ENCODE measurements around the gene HHAT.

DNA sequence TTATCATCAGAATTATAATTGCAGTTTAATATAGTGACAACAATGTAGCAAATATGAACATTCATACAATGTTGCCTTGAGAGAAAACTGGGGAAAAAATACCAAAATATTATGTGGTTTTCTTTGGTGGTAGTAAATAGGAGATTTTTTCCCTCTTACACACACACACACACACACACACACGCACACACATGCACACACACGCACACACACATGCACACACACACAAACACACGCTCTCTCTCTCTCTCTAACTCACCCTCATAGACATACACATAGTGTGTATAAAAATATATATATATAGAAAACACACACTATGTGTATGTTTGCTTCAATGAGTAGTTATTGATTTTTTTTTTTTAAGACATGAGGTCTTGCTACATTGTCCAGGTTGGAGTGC lies 211.6 kb downstream of the HHAT start:
- no peak for TF ChIP-seq POLR2A (IDR thresholded peaks at IDR 0.05; ENCODE audit: low read depth, low read length)
- TF ChIP-seq, protein P1, sequence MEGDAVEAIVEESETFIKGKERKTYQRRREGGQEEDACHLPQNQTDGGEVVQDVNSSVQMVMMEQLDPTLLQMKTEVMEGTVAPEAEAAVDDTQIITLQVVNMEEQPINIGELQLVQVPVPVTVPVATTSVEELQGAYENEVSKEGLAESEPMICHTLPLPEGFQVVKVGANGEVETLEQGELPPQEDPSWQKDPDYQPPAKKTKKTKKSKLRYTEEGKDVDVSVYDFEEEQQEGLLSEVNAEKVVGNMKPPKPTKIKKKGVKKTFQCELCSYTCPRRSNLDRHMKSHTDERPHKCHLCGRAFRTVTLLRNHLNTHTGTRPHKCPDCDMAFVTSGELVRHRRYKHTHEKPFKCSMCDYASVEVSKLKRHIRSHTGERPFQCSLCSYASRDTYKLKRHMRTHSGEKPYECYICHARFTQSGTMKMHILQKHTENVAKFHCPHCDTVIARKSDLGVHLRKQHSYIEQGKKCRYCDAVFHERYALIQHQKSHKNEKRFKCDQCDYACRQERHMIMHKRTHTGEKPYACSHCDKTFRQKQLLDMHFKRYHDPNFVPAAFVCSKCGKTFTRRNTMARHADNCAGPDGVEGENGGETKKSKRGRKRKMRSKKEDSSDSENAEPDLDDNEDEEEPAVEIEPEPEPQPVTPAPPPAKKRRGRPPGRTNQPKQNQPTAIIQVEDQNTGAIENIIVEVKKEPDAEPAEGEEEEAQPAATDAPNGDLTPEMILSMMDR (IDR thresholded peaks at IDR 0.05; ENCODE audit: extremely low read depth in 1 of 2, insufficient read depth in 1 of 2, low read depth in 1 of 2, low read length in 2 of 2): no peak
- TF ChIP-seq JUN (IDR thresholded peaks at IDR 0.05; ENCODE audit: borderline replicate concordance, insufficient read depth, insufficient read length, low read depth): no peak
- no peak for TF ChIP-seq POLR2AphosphoS5 (IDR thresholded peaks at IDR 0.05; ENCODE audit: insufficient read depth, low read depth, low read length)
- no peak for TF ChIP-seq EZH2 (IDR thresholded peaks at IDR 0.05; ENCODE audit: borderline replicate concordance, low read depth, low read length, severe bottlenecking)
- no peak for TF ChIP-seq MYC (IDR thresholded peaks at IDR 0.05; ENCODE audit: low read depth, low read length)
